Muscle of back (tissue), 11 donors: ENCODE results near the gene BCAT1. TPM values are rescaled to one million over a fixed set of nuclear protein-coding genes. Genes with fewer than 3 reads are reported as not detected.
A peak's percentile ranks its signal among the peaks of the same experiment; 100 is the strongest.
"Not testable (repeated sequence)": the region's sequence is repeated elsewhere in the genome, so short reads cannot be mapped to it uniquely, and the experiment has no call there.

Experiments
- DNase-seq, 3 donors: peaks; one replicate each; pipeline versions ENCODE4 v3.0.0 to v3.0.0-alpha.2; 2013
- polyA plus RNA-seq, 10 donors: library from polyadenylated mRNA; unstranded; fragments of 120-200 nt; gene quantifications; one replicate each; pipeline ENCODE4 v1.2.1, GENCODE V29; 2013; ENCODE audit not compliant: insufficient read length in 10 of 10

BCAT1 gene
- polyA plus RNA-seq, 10 donors = 29.0 to 68.1 (median 49.9) TPM

DNA sequence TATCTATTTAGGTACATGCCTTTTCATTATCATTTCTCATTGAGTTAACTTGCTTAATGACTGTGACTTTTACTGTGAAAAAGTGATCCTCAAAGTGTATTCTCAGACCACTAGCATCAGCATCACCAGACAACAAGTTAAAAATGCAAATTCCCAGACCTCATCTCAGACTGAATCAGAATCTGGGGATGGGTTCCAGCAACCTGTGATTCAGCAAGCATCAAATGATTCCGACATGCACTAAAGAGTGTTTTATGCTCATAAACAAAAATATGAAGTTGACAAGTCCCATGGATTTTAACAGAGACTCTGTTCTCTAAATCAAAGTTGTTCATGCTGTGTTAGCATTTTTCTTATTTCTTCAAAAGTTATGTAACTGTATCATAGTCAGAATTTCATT is 130.6 kb downstream of the BCAT1 start:
- no peak for DNase-seq

DNA sequence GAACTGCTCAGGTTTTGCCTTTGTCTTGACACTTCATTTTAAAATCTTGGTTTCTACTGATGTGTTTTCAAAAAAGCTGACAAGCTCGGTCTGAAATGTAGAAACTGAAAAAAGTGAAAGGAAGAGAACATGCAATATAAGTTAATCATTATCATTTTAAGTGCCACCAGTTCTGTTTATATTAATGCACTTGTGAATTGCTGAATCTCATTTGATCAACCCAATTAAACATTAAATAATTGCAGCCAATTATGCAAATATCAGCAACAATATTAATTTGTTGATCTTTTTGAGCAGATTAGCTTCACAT is 133.8 kb downstream of the BCAT1 start:
- DNase-seq = no peak

DNA sequence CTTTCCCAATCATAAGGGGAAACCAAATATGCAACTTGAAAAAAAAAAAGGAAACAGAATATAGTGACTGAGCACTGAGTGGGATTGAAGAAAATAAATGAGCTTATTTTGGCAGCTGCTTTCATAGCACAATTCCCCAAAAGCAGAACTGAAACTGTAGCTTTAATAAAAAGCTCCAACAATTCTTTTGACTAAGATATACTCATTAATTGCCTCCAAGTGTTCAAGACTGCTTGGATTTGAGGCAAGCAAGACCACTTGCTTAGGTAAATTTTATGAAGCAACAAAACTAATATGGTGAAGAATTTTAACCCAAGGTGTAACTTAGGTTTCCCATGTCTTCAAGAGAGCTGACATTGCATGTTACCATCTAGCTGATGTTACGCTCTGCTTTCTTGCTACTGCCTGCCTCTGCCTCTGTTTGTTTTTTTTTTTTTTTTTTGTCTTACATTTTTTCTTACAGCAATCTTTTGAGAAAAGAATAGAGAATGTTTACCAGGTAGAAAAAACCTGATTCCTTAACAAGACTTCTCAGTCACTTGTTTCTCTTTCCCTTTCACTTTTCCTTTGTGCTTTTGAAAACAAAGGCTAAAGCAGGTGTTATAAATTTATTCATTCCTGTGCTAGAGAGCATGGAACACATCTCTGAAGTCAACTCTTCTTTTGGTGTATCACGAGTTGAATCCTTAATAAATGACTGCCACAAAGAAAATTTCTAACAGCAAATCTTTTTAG is 134.4 kb downstream of the BCAT1 start:
- DNase-seq = peak in 2 of 3 donors; percentile 25 to 64

GRCh38 chr12:24810378-24810777 is 138.5 kb downstream of the BCAT1 start:
- DNase-seq = no peak

- DNase-seq = not testable (repeated sequence)
Measured at GRCh38 chr12:24809306-24809705, 139.6 kb downstream of the BCAT1 start.

DNA sequence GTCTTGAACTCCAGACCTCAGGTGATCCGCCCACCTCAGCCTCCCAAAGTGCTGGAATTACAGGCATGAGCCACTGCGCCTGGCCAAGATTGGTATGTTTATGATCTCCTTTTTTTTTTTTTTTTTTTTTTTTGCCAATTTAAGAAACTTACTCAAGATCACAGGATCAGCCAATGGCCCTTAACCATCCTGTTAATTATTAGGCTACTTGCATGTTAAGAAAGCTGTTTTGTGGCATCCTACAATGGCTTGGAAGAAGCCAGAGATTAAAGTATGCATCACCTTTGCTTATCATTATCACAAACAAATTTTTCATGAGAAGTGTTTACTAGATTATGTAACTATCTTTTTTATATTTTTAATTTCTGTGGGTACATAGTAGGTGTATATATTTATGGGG is 140.2 kb downstream of the BCAT1 start:
- no peak for DNase-seq

GRCh38 chr12:24806386-24806785 is 142.5 kb downstream of the BCAT1 start:
- no peak for DNase-seq

DNA sequence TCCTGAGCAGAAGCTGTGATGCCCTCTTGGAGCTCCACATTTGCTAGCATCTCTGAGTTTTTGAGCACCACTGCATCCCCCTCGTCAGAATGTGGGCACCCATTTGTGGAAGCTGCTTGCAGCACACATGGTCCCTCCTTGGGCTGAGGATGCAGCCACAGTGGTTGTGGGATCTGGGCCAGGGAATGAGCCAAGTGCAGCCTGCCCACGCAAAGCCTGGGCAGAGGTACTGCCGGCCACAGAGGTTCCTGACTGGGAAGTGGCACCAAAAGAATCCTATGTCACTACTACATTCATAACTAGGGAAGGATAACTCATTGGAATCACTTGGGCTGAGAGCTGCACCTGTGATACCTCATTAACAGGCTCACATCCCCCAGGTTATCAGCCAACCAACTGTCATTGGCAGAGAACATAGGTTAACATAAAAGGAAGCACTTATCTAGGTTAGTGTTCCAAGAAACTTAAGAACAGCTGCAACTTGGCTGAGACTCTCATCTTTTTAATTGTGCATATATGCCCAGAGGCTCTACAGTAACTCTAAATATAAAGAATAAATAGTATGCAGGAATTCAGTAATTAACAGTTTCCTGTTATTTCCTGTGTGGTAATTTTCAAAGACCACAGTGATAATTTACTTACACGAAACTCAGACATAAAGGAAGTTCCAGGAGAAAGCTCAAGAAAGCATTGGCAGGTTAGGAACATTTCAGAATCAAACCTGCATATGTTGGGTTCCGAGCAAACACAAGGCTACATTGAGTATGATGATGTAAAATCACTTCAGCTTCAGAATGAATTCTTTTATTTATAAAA is 145.3 kb downstream of the BCAT1 start:
- no peak for DNase-seq

GRCh38 chr12:24798335-24798734 is 150.6 kb downstream of the BCAT1 start:
- no peak for DNase-seq

- no peak for DNase-seq
Measured at GRCh38 chr12:24797901-24798300, 151.0 kb downstream of the BCAT1 start.

GRCh38 chr12:24796876-24797275 is 152.0 kb downstream of the BCAT1 start:
- DNase-seq = peak in 1 of 3 donors; percentile 27

- DNase-seq = no peak
Measured at GRCh38 chr12:24795699-24796347, 153.1 kb downstream of the BCAT1 start.

GRCh38 chr12:24791622-24792021 is 157.3 kb downstream of the BCAT1 start:
- DNase-seq = no peak

DNA sequence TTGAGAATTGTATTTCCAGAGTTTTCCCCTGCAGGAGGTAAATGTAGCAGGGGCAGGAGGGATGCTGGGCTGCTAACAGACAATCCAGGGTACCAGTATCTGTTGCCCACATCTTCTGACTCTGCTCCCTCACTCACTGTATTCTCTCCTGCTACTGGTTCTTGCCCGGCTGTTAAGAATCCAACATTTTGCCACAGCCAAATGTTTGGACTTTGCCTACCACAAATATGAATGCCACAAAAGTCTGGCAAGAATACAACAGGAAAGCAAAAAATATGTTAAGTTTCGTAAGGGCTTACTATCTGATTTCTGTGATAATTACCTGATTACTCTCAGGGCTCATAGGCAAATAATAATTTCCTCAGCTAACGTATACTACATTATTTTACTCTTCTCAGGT is 160.0 kb downstream of the BCAT1 start:
- DNase-seq = no peak

DNA sequence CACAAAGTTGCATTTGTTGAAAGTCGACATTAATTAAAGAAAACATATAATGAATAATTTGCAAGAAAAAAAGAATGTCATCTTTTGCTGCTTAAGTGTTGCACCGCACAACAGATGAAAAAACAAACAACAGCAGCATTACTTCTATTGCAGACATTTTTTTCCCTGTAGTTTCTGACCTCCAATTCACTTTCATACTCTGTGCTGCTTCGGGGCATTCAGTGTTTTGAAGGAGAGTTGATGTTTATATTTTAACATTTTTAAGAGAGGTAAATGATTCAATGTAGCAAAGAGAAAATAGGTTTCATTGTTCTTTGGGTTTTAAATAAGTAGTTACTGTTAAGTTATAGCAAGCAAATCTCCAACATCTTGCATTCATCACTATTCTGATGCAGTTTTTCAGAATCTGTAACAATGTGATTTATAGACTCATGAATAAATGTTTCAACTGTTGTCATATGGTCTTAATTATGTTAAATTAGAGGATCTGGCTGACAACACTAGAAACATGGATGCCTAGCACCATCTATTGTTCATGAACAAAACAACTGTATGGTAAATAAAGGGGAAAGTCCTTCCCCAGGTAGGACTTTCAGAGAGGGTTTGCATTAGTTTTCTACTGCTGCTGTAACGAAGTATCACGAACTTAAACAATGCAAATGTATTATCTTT is 168.1 kb downstream of the BCAT1 start:
- DNase-seq = peak in 1 of 3 donors; percentile 12

DNA sequence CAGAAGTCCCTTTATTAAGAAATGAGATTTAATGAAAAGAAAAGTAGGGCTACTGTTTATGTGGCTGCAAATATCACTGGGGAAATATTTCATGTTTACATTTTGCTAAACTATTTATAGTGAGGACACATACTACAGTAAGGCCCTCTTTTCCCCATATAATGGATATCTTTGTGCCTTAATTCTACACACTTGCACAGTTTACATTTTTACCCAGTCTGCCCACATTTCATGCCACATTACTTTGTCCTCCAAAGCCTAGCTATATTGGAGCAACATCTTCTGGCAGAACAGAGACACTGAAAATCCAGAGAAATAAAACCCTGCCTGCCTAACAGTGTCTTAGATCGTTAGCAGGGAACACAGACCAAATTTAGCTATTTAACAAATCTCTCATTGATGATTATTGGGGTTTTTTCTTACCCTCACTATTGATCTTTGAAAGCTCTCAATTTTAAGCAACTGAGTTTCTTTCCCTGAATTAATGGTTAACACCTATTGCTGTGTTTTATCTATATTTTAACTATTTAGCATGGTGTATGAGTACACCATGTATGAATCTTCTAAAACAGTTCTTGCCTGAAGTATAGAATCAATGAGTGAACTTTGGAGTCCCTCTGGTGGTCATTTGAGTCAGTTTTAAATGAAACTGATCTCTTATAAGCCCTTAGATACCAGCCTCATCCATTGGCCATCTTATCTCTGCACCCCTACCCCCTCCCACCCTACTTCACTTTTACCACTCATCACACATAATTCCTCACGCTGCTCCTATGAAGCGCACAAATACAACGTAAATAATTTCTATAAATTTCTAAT is 170.2 kb downstream of the BCAT1 start:
- peak; percentile 14 to 53 (median 43) for DNase-seq

DNA sequence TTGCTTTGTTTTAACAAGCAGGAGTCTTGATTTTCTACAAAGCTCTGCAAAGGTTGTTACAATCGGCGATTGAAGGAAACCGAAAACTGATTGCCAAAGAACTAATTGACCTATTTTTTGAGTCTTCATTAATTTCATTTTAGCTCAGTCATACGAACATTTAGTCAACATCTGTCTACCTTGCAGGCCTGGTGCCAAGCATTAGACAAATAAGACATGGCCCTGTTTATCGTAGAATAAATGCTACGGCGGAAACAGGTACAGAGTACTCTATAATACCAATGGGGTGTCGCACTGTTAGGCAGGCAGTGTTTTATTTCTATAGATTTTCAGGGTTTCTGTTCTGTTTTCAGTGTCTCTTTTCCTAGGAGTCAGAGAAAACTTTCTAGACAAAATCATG is 171.5 kb downstream of the BCAT1 start:
- DNase-seq = no peak

DNA sequence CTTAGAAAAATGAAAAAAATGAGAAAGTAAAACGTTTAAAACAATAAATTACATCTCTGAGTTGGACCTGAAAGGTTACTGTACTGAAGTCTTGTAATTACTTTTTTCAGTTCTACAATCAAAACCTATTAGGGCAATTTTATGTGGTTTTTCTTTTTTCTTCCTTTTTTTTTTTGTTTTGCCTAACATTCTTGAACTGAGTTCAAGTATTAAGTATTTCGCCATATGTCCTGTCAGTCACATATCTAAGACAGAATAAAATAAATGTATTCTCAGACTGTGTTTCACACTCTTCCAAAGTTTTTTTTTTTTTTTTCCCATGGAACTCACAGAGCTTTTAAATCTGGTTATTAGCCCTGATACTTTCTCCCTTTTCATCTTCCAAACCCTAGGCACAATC is 172.0 kb downstream of the BCAT1 start:
- DNase-seq = peak in 1 of 3 donors; percentile 11

- no peak for DNase-seq
Measured at GRCh38 chr12:24775073-24775472, 173.8 kb downstream of the BCAT1 start.

DNA sequence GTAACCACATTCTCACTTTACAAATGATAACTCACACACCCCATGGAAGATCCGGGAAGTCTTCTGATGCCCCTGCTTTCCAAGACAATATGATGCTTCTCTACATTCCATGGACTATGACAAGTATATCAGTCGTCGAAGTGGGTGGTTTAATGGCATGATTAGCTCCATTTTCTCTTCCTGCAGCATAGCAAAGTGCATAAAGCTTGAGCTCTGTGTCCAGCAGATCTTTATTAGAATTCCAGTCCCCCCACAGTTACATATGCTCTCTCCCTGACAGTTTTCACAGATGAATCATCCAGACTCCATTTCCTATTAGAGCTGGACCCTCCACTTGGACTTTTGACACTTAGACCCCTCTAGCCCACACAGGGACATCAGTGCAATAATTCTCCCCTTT is 174.9 kb downstream of the BCAT1 start:
- DNase-seq = no peak

GRCh38 chr12:24772813-24773212 is 176.1 kb downstream of the BCAT1 start:
- no peak for DNase-seq
